Measurements from ENCODE around the gene FGD3.

The FGD3 gene

DNA sequence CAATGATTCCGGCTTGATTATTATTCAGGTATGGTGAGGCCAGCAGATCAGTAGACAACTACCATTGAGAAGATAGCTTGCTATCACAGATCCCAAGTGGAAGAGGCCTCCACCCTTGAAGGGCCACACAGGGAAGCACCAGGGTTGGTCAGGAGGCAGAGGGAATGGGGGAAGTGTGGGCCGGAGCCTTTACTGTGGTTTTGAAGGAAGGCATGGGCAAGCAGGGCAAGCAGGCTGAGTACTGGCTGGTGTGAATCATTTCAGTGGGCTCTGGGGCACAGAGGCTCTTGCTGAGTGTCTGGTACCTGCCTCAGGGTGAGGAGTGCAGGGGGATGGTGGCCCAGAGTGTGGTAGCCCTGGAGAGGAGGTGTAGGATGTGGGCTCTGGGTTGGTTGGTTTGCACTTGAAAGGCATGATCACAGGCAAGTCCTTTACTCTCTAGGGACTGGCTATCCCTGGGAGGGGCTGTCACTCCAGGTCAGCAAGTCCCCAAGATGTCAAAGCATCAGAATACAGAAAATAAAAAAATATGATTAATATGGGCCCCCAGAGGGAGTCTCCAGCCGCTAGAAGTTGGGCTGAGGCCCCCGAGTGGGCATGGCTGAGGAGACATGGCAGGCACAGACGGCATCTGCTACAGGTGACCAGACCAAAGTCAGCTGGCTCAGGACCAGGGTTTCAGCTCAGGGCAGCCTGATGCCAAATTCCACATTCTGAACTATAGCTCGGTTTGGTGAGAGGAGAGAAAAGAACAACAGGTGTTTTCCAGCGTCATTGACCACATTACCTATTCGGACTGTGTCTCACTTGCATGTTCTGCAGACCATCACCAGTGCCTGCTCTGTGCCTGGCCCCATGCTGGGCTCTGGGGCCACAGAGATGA is 101.5 kb downstream of the FGD3 start:
- no peak for DNase-seq (ENCODE audit: low read depth)

GRCh38 chr9:93049491-93049890 is 102.2 kb downstream of the FGD3 start:
- TF ChIP-seq CTCF (IDR thresholded peaks at IDR 0.05; ENCODE audit: insufficient read depth, low read depth, low read length, missing control alignments) = no peak
- DNase-seq (ENCODE audit: low read depth) = no peak
- H3K4me3 ChIP-seq (ENCODE audit: low read depth, low read length) = no peak overlapping the region

More for the DNA sequence above, 101.5 kb downstream of the FGD3 start:
- H3K4me3 ChIP-seq (ENCODE audit: low read depth, low read length) = no peak overlapping the region
- no peak for TF ChIP-seq CTCF (IDR thresholded peaks at IDR 0.05; ENCODE audit: insufficient read depth, low read depth, low read length, missing control alignments)

GRCh38 chr9:93050231-93050630 is 102.9 kb downstream of the FGD3 start:
- no peak for DNase-seq (ENCODE audit: low read depth)
- no peak overlapping the region for H3K4me3 ChIP-seq (ENCODE audit: low read depth, low read length)
- TF ChIP-seq CTCF (IDR thresholded peaks at IDR 0.05; ENCODE audit: insufficient read depth, low read depth, low read length, missing control alignments) = no peak

DNA sequence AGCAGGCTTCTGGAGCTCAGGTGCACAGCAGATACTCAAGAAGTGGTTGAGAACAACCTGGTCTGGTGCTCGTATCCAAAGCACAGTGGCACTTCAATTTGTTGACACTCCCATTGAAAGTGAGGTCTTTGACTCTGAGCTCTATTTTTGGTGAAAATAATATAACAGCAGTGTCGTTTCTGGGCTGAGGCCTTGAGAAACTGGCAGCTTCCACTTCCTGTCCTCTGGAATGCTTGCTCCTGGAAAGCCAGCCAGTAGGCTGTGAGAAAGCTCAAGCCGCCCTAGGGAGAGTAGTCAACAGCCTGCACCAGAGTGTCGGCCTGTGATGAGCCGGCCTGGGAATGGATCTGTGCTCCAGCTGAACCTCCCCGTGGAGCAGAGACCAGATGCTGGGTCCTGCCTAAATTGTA is 104.4 kb downstream of the FGD3 start:
- TF ChIP-seq CTCF (IDR thresholded peaks at IDR 0.05; ENCODE audit: insufficient read depth, low read depth, low read length, missing control alignments) = no peak
- no peak overlapping the region for H3K4me3 ChIP-seq (ENCODE audit: low read depth, low read length)
- no peak for DNase-seq (ENCODE audit: low read depth)

DNA sequence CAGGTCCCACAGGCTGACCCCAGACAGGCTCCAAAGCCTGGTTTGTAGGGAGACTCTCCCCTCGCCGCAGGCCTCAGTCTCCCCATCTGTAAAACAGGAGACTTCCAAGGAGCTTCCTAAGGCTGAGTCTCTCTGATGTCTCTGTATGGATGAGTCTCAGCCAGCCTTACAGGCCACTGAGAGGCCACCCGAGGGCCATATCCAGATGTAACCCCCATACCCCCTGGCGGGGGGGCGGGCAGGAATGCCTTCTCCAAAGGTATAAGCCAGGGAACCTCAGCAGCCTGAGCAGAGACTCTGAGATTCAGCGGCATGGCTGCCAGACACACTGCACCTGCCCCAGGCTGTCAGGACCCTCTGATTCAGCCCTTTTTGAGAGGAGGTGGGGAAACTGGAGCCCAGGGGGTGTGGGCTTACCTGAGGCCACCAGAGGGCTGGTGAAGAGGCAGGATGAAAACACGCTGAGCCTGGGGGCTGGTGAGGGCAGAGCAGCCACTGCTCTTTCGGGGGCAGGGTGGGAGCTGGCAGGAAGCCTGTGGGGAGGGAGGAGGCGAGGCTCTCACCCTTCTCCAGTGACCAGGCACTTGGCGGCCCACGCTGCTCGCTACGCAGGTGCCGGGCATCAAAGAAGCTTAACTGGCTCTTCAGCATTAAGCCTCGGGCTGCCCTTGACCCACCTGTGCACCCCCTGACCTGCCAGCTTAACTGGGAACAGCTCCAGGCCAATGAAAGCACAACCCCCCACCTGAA is 105.6 kb downstream of the FGD3 start:
- no peak for DNase-seq (ENCODE audit: low read depth)
- TF ChIP-seq CTCF (IDR thresholded peaks at IDR 0.05; ENCODE audit: insufficient read depth, low read depth, low read length, missing control alignments) = no peak

DNA sequence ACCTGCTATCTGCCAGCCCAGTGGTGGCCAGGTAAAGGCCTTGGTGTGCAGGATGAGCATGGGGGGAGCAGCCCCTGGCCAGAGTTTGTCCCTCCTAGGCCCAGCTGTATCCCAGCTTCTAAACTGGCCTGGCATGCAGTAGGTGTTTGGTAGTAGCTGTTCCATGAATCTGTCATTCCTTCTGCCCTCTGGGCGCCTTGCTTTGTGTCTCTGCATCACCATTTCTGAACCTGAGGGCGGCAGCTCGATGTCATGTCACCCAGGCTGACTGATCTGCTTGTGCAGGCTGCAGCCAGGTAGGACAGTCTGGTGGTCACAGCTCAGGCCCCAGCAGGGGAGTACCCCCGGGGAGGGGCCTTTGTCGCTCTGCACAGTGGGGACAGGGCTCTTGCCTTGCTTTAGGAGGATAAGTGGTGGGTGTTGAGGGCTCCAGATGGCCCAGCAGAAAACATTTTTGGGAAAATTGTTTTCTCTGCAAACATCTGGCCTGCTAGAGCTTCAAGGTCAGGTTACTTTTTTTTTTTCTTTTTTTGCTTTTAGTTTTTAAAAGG is 106.5 kb downstream of the FGD3 start:
- H3K4me3 ChIP-seq (ENCODE audit: low read depth, low read length) = no peak overlapping the region
- DNase-seq (ENCODE audit: low read depth) = no peak
- no peak for TF ChIP-seq CTCF (IDR thresholded peaks at IDR 0.05; ENCODE audit: insufficient read depth, low read depth, low read length, missing control alignments)

More for the DNA sequence above, 105.6 kb downstream of the FGD3 start:
- H3K4me3 ChIP-seq (ENCODE audit: low read depth, low read length) = no peak overlapping the region
